Activated CD8-positive, alpha-beta T cell treated with anti-CD3 and anti-CD28 coated beads, Interleukin-2, amount 10 ng/mL, durations not matched to agents 7 days and 5 days (primary cell): ENCODE data around the gene MS4A8. TPM values are rescaled to one million over a fixed set of nuclear protein-coding genes. Genes with fewer than 3 reads are reported as not detected.

ENCODE experiments used
- total RNA-seq, 2 experiments: library from RNA; stranded (reverse); gene quantifications; one replicate each; pipeline ENCODE4 v1.2.3, GENCODE V29; 2021

Gene MS4A8
- total RNA-seq, 2 experiments from 2014 or later: not detected

Other genes with a start within 250 kb of the MS4A8 start
- gene MS4A1, start 243.8 kb upstream of the MS4A8 start, total RNA-seq: 1 to 10 TPM in 1 of 2 experiments, under 1 TPM in 1; 0.70 to 1.4 TPM
- not detected for gene MS4A12, start 206.8 kb upstream of the MS4A8 start, total RNA-seq
- not detected for gene MS4A13, start 184.2 kb upstream of the MS4A8 start, total RNA-seq
- not detected for gene MS4A18, start 25.1 kb downstream of the MS4A8 start, total RNA-seq
- not detected for gene MS4A15, start 57.3 kb downstream of the MS4A8 start, total RNA-seq
- not detected for gene MS4A10, start 85.7 kb downstream of the MS4A8 start, total RNA-seq
- 10 to 100 TPM; 34.2 to 36.0 TPM for gene CCDC86, start 142.5 kb downstream of the MS4A8 start, total RNA-seq
- 1 to 10 TPM; 3.3 to 3.4 TPM for gene PTGDR2, start 156.3 kb downstream of the MS4A8 start, total RNA-seq
- gene ZP1, start 167.9 kb downstream of the MS4A8 start, total RNA-seq: under 1 TPM in 1 of 2 experiments, not detected in 1; 0.34 TPM
- 100 to 1,000 TPM; 161 TPM for gene PRPF19, start 207.0 kb downstream of the MS4A8 start, total RNA-seq
- 100 to 1,000 TPM; 136 to 139 TPM for gene TMEM109, start 214.5 kb downstream of the MS4A8 start, total RNA-seq
- gene TMEM132A, start 224.8 kb downstream of the MS4A8 start, total RNA-seq: under 1 TPM; 0.37 to 0.47 TPM